Activated T-cell treated with anti-CD3 and anti-CD28 coated beads, Interleukin-2, amount 50 U/mL, for 1 hour (primary cell): ENCODE results near the gene ATP6V0B.
A peak's percentile ranks its signal among the peaks of the same experiment; 100 is the strongest.

ENCODE experiments used
- DNase-seq: peaks from one replicate; pipeline ENCODE4 v3.0.0-alpha.2; 2020

Gene ATP6V0B

GRCh38 chr1:43974443-43975248 is at the start of gene ATP6V0B:
ATP6V0B (plus strand) TSS chr1:43974960; CDS start chr1:43975041, 81 bp downstream.
- DNase-seq: peak; percentile 93

GRCh38 chr1:43925846-43926245 is 48.9 kb upstream of the ATP6V0B start:
- no peak for DNase-seq

- DNase-seq: no peak
Observed at GRCh38 chr1:43930168-43930948, 44.4 kb upstream of the ATP6V0B start.

- DNase-seq: no peak
Observed at GRCh38 chr1:43930949-43931275, 43.8 kb upstream of the ATP6V0B start.

GRCh38 chr1:43931711-43932660 is 42.8 kb upstream of the ATP6V0B start:
- DNase-seq: no peak

GRCh38 chr1:43932786-43933385 is 41.9 kb upstream of the ATP6V0B start:
- no peak for DNase-seq

GRCh38 chr1:43933386-43934100 is 41.2 kb upstream of the ATP6V0B start, which contains the start of gene ARTN:
ARTN (plus strand) TSS chr1:43933801; CDS start chr1:43935657, 1,856 bp downstream.
- DNase-seq: no peak

- peak; percentile 64 for DNase-seq
Observed at GRCh38 chr1:43934101-43934985, 40.4 kb upstream of the ATP6V0B start.

GRCh38 chr1:43934986-43935324 is 39.8 kb upstream of the ATP6V0B start:
- no peak for DNase-seq

- no peak for DNase-seq
Observed at GRCh38 chr1:43935711-43936427, 38.9 kb upstream of the ATP6V0B start.

GRCh38 chr1:43936431-43937151 is 38.2 kb upstream of the ATP6V0B start:
- no peak for DNase-seq

- DNase-seq: no peak
Observed at GRCh38 chr1:43937179-43937865, 37.4 kb upstream of the ATP6V0B start.

GRCh38 chr1:43938383-43938782 is 36.4 kb upstream of the ATP6V0B start:
- DNase-seq: no peak

GRCh38 chr1:43938892-43939587 is 35.7 kb upstream of the ATP6V0B start:
- no peak for DNase-seq

- no peak for DNase-seq
Observed at GRCh38 chr1:43942411-43942810, 32.3 kb upstream of the ATP6V0B start.

GRCh38 chr1:43944860-43945259 is 29.9 kb upstream of the ATP6V0B start:
- DNase-seq: no peak

GRCh38 chr1:43945674-43946235 is 29.0 kb upstream of the ATP6V0B start:
- no peak for DNase-seq
